Lung (tissue), 12 donors: ENCODE data around the gene GABRG3. TPM values are rescaled to one million over a fixed set of nuclear protein-coding genes. Genes with fewer than 3 reads are reported as not detected.

Experiments
- ATAC-seq: fragments of 200-7000 bp; cut with Tn5 transposase; one replicate; pipeline ENCODE4 v1.9.1; 2020; ENCODE audit warnings: moderate number of reproducible peaks; ENCODE audit not compliant: insufficient read depth, low FRiP score
- DNase-seq, 3 donors: peaks; one replicate each; pipeline ENCODE4 v3.0.0-alpha.2; 2013 to 2017
- H3K27ac ChIP-seq, 2 donors: one replicate each; pipeline ENCODE4 v1.5.1; 2013; ENCODE audit warnings: mild to moderate bottlenecking in 2 of 2, moderate library complexity in 2 of 2, control low read depth in 1 of 2, inconsistent platforms in 1 of 2, low read depth in 1 of 2, low read length in 1 of 2
- H3K27me3 ChIP-seq, 3 donors: one replicate each; pipeline ENCODE4 v1.5.1; 2013; ENCODE audit warnings: low read length in 2 of 3; ENCODE audit not compliant: control insufficient read depth in 3 of 3, insufficient read depth in 3 of 3
- H3K36me3 ChIP-seq, 4 donors: one replicate each; pipeline ENCODE4 v1.5.1; 2013; ENCODE audit warnings: low read length in 4 of 4, mild to moderate bottlenecking in 1 of 4, moderate library complexity in 1 of 4; ENCODE audit not compliant: control insufficient read depth in 4 of 4, insufficient read depth in 4 of 4
- H3K4me1 ChIP-seq, 5 donors: one replicate each; pipeline ENCODE4 v1.5.1; 2013; ENCODE audit warnings: low read length in 5 of 5, mild to moderate bottlenecking in 2 of 5, moderate library complexity in 1 of 5; ENCODE audit not compliant: control insufficient read depth in 5 of 5, insufficient read depth in 5 of 5
- H3K4me3 ChIP-seq: one replicate; pipeline ENCODE4 v1.5.1; 2013; ENCODE audit warnings: mild to moderate bottlenecking, control low read depth, moderate library complexity
- H3K9ac ChIP-seq, 2 donors: one replicate each; pipeline ENCODE4 v1.5.1; 2013; ENCODE audit warnings: low read length in 2 of 2, control low read depth in 1 of 2; ENCODE audit not compliant: insufficient read depth in 1 of 2
- H3K9me3 ChIP-seq, 4 donors: one replicate each; pipeline ENCODE4 v1.5.1; 2013; ENCODE audit warnings: low read length in 3 of 4, mild to moderate bottlenecking in 1 of 4, moderate library complexity in 1 of 4; ENCODE audit not compliant: control insufficient read depth in 4 of 4, insufficient read depth in 3 of 4
- CTCF ChIP-seq: IDR thresholded peaks from 2 replicates; pipeline ENCODE4 v1.5.1; 2012; ENCODE audit warnings: mild to moderate bottlenecking; ENCODE audit errors: control extremely low read depth, extremely low read depth
- WGBS, 2 donors: extraction: QIAGEN DNeasy Blood & Tissue Kit; methylation state at CpG; one replicate each; pipeline ENCODE4 v1.1.7; 2013; 5-methylcytosine and 5-hydroxymethylcytosine counted together
- polyA plus RNA-seq, 2 donors: library from polyadenylated mRNA; stranded (reverse); fragments of 200-250 nt; gene quantifications; one replicate each; pipeline ENCODE4 v1.2.1, GENCODE V29; 2013
- total RNA-seq, 2 donors: library from RNA; depleted of rRNA in 1 of 2; stranded (reverse); fragments of >200 nt in 1 of 2; gene quantifications; one replicate each; pipeline ENCODE4 v1.2.1, GENCODE V29; 2014 to 2021
- donor health status: control.
- donor health status: control.
- donor health status: Bipolar disorder and iron deficiency.
- donor health status: healthy.
- donor health status: DM: yes; HTN: yes; CAD: no.

Gene GABRG3
- total and polyA plus RNA-seq, 4 donors = 16.9 TPM; not detected in 3

- no peak overlapping the region for H3K9ac ChIP-seq
- WGBS, 2 donors = 12 to 15% methylated on average over 3 of the region's 3 CpGs
- ATAC-seq (no peak), DNase-seq (peak; percentile 46 to 72 (median 60))
- peaks cover 0 to 4% (median 0%) of the 10 kb centered on the region in 5 donors for H3K4me1 ChIP-seq
- H3K4me3 ChIP-seq = no peak overlapping the region
- H3K36me3 ChIP-seq = no peaks in the 10 kb centered on the region
- H3K9me3 ChIP-seq = peaks cover 0 to 5% (median 0%) of the 10 kb centered on the region in 4 donors
- TF ChIP-seq CTCF = peak; percentile 13
- H3K27ac ChIP-seq = no peak overlapping the region
- H3K27me3 ChIP-seq = no peaks in the 10 kb centered on the region
These were observed 88.7 kb downstream of the GABRG3 start for GRCh38 chr15:27059610-27060202.

GRCh38 chr15:27061739-27062138, 90.8 kb downstream of the GABRG3 start:
- Histone ChIP-seq H3K27ac (no peak overlapping the region), H3K9ac (no peak overlapping the region), H3K36me3 (no peaks in the 10 kb centered on the region), H3K9me3 (peaks cover 0 to 5% (median 0%) of the 10 kb centered on the region in 4 donors), H3K4me1 (peaks cover 0 to 4% (median 0%) of the 10 kb centered on the region in 5 donors), H3K4me3 (no peak overlapping the region), H3K27me3 (no peaks in the 10 kb centered on the region)
- DNase-seq = no peak
- no peak for TF ChIP-seq CTCF
- ATAC-seq = no peak
- 72 to 78% methylated on average over 6 of the region's 6 CpGs for WGBS, 2 donors

- H3K4me1 ChIP-seq = peaks cover 0 to 4% (median 0%) of the 10 kb centered on the region in 5 donors
- H3K36me3 ChIP-seq = no peaks in the 10 kb centered on the region
- H3K27ac ChIP-seq = no peak overlapping the region
- H3K27me3 ChIP-seq = no peaks in the 10 kb centered on the region
- no peak for TF ChIP-seq CTCF
- H3K9ac ChIP-seq = no peak overlapping the region
- H3K9me3 ChIP-seq = peaks cover 0 to 12% (median 0%) of the 10 kb centered on the region in 4 donors
- no peak overlapping the region for H3K4me3 ChIP-seq
- DNase-seq (peak in 1 of 3 donors; percentile 64), ATAC-seq (no peak)
- 86 to 89% methylated on average over 9 of the region's 9 CpGs for WGBS, 2 donors
These were observed 92.0 kb downstream of the GABRG3 start for GRCh38 chr15:27062951-27063350.

GRCh38 chr15:27064080-27064479, 93.1 kb downstream of the GABRG3 start:
- Histone ChIP-seq H3K4me3 (no peak overlapping the region), H3K9me3 (peaks cover 4 to 18% (median 7%) of the 10 kb centered on the region in 4 donors), H3K4me1 (peaks cover 0 to 4% (median 0%) of the 10 kb centered on the region in 5 donors), H3K36me3 (no peaks in the 10 kb centered on the region), H3K27me3 (no peaks in the 10 kb centered on the region), H3K9ac (no peak overlapping the region), H3K27ac (no peak overlapping the region)
- 91 to 93% methylated on average over 12 of the region's 12 CpGs for WGBS, 2 donors
- TF ChIP-seq CTCF = no peak
- ATAC-seq (no peak), DNase-seq (no peak)
